RPMI8226 (cell line): ENCODE results near the gene MYOC.
"Not testable (repeated sequence)": the region's sequence is repeated elsewhere in the genome, so short reads cannot be mapped to it uniquely, and the experiment has no call there.

Source experiments
- DNase-seq: peaks from one replicate; pipeline ENCODE4 v3.0.0-alpha.2; 2015

MYOC gene

DNA sequence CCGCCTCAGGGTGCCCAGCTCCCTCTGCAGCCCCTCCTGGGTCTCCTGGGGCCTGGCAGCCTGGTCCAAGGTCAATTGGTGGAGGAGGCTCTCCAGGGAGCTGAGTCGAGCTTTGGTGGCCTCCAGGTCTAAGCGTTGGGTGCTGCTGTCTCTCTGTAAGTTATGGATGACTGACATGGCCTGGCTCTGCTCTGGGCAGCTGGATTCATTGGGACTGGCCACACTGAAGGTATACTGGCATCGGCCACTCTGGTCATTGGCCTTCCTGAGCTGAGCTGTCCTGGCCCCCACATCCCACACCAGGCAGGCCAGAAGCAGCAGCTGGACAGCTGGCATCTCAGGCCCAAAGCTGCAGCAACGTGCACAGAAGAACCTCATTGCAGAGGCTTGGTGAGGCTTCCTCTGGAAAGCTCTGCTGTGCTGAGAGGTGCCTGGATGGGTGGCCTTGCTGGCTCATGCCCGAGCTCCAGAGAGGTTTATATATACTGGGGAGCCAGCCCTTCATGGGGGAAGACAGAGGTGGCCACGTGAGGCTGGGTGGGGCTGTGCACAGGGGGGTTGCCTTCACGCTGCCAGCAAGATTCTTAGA is at the start of gene MYOC:
Gene MYOC, minus strand, starts transcription at position 455 of the 589 bp plus-strand sequence. Its CDS starts 77 bp downstream, at position 378.
- DNase-seq: no peak

DNA sequence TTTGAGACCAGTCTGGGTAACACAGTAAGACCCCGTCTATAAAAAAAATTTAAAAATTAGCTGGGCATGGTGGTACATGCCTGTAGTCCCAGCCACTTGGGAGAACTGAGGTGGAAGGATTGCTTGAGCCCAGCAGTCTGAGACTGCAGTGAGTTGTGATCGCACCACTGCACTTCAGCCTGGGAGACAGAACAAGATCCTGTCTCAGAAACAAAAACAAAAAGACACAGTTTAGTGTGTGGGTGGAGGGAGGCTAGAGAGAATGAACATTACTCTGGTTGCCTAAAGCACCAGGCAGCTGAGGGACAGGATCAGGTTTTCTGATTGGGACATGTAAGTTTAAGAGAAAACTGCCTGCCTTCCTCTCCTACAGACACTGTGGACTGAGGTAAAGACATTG is 47.0 kb upstream of the MYOC start:
- DNase-seq: no peak

DNA sequence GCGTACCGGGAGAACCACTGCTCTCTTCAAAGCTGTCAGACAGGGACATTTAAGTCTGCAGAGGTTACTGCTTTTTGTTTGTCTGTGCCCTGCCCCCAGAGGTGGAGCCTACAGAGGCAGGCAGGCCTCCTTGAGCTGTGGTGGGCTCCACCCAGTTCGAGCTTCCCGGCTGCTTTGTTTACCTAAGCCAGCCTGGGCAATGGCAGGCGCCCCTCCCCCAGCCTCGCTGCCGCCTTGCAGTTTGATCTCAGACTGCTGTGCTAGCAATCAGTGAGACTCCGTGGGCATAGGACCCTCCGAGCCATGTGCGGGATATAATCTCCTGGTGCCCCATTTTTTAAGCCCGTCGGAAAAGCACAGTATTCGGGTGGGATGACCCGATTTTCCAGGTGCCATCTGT is 43.3 kb upstream of the MYOC start:
- not testable (repeated sequence) for DNase-seq

DNA sequence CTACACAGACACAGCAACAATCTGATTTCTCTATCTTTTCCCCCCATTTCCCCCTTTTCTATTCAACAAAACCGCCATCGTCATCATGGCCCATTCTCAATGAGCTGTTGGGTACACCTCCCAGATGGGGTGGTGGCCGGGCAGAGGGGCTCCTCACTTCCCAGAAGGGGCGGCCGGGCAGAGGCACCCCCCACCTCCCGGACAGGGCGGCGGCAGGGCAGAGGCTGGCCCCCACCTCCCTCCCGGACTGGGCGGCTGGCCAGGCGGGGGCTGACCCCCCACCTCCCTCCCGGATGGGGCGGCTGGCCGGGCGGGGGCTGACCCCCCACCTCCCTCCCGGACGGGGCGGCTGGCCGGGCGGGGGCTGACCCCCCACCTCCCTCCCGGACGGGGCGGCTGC is 41.1 kb upstream of the MYOC start:
- DNase-seq: not testable (repeated sequence)

DNA sequence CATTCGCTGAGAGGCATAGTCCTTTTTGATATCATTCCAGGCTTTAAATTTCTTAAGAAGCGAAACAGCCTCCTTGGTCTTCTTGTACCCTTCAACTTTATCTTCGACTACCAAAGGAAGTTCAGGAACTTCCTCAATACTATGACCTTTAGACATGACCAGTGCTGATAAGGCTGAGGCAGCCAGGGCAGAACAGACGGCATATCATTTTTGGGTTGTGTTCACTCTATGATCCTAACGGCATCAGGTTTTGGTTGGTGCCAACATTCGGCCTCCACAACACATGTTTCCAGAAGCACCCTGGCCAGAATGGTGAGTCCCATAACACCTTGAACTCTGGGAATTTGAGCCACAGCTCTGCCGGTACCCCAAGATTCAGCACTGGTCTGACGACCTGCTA is 31.4 kb upstream of the MYOC start:
- DNase-seq: no peak

DNA sequence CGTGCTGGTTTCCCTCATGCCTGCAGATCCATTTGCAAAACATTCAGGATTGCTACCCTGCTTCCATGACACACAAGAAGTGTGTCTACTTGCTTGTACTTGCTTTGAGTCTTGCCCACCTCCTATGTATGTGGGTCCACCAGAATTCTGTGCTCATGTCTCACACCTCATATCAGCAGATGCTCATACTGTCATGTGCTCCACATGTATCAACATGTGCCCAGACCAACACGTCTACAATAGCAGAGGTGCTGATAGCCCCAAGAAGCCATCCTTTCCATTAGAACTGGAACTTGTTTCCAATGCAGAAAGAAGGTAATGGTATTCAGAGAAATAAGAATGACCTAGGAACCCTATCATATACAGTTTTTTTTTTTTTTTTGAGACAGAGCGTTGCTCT is 27.9 kb upstream of the MYOC start:
- no peak for DNase-seq

DNA sequence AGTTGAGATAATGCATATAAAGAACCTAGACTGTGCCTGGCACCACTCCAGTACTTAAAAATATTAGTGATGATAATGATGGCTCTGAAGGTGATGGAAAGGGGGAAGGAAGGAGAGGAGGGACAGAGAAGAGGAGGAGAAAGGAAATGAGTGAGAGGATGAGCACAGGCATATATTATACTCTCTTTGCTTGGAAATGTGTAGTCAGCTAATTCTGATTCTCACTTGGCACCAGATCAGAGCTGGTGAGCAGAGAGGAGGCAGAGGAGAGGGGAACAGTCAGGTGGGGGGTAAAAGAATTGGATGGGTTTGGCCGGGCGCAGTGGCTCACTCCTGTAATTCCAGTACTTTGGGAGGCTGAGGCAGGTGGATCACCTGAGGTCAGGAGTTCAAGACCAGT is 24.3 kb upstream of the MYOC start:
- no peak for DNase-seq

DNA sequence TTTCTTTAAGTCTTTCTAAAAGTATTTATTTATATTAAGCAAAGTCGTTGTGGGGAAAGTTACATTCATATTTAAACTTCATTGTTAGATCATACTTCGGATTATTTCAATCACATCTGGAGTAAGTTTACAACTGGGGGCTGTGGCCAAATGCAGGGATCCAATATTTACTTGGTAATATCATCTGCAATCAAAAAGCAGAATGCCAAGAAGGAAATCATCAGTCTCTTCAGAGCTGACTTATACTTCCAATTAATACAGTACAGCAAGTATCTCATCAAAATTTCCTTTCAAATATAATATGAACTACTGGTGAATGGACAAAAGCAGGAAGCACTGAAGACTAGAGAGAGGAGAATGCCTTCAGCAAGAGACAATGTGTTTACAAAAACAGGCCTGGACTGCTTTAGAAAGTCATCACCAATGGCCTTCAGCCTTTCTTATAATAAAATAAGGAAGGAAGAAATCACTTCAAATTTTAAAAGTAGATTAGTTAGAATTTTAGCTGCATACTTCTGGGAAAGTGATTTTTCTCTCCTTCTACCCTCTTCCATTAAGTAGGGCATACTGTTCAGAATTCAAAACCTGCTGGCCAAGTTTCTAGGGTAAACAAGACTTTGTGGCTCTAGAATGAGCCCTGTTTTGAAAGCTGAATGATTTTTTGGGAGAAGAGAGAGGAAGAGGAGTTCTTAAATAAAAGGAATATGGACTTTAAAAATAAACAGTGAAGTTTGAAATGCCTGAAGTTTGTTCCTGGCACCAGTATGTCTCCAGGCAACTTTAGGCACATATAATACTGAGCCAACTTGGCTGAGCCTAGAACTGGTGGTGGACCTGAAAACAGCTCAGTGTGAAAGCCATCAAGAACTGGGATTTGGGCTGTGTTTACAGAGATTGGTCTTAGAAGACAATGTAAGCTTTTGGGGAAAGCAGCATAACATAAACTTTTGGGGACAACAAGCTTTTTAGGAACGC is 22.2 kb upstream of the MYOC start:
- DNase-seq: no peak

DNA sequence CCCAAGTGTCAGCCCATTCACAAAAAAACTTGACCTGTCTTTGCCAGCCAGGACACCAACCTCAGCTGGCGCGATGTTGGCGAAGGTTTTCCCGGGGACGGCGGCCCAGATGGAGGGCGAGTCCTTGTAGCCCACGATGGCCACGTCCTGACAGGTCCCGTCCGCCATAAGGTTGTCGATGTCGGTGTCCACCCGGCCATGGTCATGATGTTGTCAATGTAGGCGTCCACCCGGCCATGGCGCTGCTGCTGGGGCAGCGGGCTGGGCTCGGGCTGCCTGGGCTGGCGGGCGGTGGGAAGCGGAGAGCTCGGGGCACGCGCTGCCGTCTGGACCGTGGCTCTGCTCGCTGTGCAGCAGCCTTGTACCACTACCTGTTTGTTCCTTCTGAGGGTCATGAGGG is 18.3 kb upstream of the MYOC start:
- DNase-seq: no peak

DNA sequence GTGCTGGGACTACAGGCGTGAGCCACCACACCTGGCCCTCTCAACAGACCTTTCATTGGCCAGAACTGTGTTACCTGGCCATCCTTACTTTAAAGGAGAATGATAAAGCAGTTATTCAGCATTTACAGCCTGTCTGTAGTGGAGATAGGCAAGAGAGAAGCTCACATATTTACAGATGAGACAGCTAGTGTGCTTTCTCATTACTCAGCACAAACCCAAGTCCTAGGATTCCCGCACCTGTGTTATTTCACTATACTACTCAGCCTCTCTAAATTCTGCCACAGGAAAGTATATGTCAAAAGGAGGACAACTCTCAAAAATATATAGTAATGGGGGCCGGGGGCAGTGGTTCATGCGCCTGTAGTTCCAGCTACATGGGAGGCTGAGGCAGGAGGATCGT is 15.9 kb upstream of the MYOC start:
- DNase-seq: no peak

DNA sequence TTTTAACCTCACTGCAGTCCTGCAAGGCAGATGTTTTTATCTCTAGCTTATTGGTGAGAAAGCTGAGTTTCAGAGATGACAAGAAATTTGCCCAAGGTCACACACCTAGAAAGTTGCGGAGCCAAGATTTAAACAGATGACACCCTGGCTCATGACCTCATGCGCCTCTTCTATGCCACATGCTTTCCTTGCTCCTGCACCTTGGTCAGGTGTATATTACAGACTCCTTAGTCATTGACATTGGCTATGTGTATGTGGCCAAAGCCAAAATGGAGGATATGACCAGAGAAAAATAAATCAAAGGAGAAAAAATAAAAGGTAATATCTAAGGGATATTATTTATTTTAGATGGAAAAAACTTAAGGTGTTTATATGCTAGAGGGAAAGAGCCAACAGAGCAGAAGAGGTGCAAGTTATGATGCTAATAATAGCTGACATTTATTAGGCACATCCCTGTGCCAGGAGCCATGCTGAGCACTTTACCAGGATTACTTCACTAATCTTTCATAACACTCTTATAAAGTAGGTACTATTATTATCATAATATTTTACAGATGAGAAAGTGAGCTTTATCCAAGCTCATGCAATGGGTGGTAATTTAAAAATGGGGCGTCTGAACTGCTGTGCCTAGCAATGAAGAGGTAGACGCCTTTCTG is 13.8 kb upstream of the MYOC start:
- no peak for DNase-seq

DNA sequence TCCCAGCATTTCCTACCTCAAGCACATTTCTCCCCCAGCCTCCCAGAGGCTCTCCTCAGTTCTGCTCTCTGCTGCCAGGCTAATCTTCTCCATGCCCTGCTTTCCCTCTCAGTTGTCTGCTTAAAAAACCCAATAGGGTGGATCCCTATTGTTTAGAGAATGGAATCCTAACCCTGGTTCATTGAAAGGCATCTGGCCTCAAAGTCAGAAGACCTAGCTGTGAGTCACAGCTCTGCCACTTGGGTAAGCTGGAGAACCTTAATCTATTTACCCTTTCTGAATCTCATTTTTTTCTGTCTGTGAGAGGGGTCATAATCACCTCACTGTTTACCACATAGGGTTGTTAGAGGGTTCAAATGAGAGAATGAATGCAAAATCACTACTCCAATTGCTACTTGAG is 12.5 kb upstream of the MYOC start:
- DNase-seq: no peak

DNA sequence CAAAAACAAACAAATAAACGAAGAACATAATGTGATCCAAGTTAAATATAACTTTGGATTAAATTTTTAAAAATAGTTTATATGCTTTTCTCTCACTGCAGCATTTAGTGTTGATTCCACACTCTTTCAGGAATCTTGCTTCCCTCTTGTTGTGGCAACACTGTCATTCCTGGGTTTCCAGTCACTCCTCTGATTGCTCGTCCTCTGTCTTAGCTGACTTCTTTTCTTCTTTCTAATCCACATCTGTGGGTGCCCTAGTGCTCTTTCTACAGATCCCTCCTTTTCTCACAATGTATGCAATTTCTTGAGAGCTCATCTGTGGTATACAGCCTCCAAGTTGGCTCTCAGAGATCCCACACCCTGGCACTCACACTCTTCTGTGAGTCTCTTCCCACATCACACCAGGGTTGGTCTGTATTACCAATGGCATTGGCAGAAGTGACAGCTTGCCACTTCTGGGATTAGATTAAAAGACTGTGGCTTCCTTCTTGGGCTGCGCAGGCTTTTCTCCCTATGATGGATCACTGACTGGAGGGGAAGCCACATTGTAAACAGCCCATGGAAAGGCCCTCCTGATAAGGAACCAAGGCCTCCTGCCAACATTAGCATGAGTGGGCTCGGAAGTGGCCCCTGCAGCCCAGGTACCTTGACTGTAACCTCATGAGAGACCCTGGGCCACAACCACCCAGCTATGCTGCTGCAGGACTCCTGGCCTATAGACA is 11.5 kb upstream of the MYOC start:
- DNase-seq: no peak

DNA sequence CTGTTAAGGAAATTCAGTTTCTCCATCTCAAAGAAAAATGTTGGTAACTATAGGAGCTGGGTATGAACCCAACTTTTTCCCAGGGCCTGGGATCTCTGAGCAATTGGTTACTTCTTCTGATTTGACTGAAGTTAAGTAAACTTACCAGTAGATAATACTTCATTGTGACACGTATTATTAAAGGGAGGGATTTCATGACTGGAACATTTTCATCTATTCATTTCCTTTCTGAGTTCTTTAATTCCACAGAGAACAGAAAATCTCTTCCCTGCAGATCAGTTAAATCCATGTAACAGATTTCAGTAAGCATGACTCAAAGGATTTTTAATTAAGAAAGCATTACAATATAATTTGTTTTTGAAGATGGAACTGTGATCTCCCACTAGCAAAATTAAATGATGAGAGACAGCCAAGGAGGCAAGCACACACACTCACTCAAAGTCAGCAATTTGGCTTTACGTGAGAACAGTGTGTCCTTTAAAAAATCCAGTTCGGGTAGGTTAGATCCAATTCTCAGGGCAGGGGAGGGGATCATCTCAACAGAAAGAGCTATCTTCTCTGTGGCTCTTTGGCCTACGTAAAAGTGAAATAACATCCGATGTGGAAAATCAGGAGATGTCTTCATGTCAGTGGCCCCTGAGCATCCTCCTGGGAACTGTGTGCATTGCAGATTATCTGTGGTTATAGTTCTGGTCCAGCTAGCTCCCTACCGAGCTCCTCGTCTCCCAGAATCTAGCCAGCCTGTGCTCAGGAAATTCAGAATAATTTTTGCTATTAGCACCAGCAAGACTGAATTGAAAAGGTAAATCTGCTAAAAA is 10.8 kb upstream of the MYOC start:
- DNase-seq: no peak

DNA sequence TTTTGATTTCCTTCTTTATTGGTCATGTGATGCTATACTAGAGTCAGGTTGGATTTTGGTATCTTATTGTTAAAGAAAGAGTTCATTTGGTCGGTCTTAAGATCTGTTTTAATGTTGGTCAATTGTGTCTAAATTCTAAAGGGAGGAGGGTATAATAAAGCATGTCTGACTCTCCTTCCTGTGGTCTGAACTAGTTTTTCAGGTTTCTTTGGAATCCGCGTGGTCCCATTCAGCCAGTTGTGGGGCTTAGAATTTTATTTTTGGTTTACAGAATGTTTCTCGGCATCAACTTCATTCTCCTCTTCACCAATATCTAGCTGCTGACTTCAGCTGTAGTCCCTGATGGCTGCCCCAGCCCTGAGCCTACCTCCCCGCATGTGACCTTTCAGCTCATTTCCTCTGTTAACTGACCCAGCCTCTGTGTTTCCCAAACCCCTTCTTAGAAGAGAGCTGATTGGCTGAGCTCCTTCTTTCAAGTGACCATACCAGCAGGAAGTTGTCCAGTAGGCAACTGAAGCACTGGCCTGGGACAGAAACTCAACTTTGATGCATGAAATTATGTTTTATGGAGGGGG is 8.7 kb upstream of the MYOC start:
- DNase-seq: no peak

DNA sequence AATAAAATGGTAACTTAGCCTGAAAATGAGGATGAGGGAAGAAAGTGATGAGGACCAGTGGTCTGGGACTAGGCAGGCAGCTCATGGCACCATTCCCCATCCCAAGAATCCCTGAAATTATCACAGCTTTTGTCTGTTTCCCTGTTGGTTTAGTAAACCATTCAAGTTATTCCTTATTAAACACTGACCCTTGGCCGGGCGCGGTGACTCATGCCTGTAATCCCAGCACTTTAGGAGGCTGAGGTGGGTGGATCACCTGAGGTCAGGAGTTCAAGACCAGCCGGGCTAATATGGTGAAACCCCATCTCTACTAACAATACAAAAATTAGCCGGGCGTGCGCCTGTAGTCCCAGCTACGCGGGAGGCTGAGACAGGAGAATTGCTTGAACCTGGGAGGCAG is 3.7 kb upstream of the MYOC start:
- DNase-seq: not testable (repeated sequence)

DNA sequence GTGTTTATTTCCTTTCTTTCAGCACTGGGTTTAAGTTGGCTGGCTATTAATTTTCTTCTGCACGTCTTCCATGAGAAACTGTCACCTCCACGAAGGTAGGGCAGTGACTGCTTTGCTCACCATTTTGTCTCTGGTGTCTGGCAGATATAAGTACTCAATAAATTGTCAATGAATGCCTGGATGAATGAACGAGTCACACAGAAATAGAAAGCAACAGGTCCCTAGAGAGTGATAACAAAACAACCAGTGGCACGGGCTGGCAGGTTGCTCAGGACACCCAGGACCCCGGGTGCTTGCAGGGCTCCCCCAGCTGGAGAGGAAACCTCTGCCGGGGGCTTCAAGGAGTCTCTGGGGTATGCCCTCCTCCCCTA is 3.2 kb upstream of the MYOC start:
- no peak for DNase-seq

DNA sequence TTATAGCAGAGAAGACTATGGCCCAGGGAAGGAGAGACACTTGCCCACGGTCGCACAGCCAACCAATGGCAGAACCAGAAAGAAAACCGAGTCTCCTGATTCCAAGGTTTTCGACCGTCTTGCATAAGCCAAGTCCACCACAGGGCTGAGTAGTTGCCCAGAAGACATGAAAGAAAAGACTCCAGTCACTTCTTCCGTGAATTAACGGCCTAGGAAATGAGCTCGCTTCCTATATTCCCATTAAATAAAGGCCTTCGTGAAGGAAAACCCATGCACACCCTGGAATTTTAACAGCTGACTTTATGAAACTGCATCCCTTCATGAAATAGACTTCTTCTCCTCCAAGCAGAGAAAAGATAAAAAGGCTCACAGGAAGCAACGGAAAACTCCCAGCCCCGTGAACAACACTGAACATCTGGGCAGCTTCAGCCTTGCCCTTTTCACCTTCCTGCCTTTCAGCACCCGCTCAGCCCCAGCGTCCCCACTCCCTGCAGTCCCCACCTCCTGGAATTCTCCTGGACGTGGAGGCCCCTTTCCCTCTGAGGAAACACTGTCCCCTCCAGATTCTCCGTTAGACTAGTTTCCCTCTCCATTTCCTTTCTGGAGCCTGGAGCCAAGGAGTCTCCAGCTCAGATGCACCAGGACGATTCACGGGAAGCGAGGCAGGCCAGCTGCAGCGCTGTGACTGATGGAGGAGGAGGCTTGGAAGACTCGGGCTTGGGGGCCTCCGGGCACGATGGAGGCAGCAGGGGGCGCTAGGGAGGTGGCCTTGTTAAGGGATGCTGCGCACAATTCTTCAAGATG is 2.7 kb upstream of the MYOC start:
- DNase-seq: peak; percentile 81

DNA sequence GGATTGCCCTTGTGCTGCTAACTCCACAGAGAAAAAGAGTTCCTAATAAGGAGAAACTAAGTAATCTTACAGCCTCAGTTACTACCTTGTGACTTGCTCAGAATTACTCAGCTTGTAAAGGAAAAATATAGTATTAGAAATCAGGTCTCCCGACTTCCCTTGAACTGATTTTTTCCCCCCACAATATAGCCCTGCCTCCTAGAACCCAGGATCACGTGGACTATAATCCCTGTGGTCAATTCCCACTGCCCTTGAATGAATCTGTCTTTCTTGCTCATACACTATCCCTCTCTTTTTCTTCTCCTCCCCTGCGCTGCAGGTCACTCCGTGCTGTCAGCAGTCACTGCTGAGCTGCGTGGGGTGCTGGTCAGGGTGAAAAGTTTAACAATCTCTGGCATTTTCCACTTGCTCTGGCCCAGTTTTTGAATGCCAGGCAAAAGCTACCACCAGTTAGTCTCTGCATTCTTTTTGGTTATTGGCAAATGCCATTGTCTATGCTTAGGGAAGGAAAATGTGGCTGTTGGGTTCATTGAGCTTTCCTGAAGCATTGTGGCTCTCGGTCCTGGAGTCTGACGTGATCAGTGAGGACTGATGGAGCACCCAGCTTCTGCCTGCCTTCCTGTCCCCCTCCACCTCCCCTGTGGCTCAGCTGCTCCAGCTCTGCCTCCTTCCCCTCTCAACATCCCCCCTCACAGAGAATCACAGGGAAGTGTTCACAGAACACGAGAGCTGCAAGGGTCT is 1.9 kb upstream of the MYOC start:
- no peak for DNase-seq

DNA sequence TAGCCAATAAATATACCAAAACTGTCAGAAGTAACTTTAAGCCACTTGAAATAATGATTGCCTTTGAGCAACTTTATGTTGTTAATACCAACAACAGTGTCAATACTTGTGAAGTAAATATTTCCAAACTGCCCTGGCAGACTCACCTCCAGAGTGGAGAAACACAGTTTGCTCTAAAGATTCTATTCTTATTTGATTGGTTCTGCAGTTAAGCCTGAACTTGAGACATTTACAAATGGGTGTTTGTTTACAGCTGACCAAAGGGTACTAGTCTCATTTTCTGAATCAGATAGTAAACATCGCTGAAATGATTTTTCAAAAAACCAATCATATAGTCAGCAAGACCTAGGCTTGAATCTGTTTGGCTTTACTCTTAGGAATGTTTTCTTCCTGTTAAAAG is 1.3 kb upstream of the MYOC start:
- no peak for DNase-seq

DNA sequence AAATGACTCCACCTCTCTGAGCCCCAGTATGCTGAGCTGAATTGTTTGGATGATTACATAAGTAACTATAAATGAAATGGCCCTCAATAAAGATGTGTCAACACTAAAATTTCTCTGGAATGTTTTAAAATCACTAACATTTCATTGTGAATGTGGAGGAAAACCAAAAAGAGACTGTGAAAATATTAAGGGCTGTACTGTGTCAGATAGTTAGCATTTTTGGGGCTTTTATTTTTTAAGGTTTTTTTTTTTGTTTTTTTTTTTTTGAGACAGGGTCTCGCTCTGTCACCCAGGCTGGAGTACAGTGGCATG is 6.3 kb downstream of the MYOC start:
- no peak for DNase-seq
